Activated CD4-positive, alpha-beta T cell treated with anti-CD3 and anti-CD28 coated beads, Interleukin-2, amount 50 U/mL, for 4 hours (primary cell): Measurements from ENCODE around the gene BMP8B.
"Not testable (repeated sequence)": the region's sequence is repeated elsewhere in the genome, so short reads cannot be mapped to it uniquely, and the experiment has no call there.

Source experiments
- DNase-seq, 2 experiments: peaks; one replicate each; pipeline ENCODE4 v3.0.0-alpha.2; 2020

Gene BMP8B

DNA sequence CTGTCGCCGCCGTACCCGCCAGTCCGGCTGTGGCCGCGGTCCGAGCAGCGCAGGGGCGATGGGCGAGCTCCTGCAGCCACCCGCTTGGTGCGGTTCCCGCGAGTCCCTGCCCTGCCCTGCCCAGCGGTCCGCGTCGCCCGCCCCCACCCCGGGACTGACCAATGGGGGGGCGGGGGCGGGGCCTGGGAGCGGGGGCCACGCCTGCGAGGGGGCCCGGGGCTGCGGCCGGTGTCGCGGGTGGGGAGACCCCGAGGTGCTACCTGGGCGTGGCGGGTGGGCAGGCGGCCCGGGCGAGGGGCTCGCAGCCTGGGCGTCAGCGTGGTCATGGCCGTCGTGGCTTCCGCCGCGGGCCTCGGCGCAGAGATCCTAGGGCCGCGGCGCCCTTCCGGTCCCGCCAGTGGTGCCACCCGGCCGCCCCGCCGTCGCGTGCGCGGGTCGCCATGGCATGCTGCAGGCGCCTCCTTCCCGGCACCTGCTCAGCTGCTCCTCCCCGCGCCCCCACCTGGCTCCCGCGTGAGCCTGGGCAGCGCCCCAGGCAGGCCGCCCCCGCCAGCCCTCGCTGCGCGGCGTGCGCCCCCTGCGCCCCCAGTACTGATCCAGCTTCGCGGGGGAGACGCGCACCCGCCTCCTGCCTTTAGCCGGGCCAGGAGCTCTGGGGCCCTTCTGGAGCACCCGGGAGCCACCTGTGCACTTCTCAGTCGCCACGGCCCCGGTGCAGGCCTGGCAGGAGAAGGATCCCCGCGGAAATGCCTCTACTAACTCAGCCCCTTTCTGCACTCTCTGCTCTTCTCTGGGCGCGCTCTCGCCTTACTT is at the start of gene BMP8B:
TSS of gene BMP8B (minus strand) at position 108 of the 813 bp plus-strand sequence. CDS start 380 bp downstream, outside the sequence.
- peak in 1 of 2 experiments; percentile 14 for DNase-seq

- no peak for DNase-seq
These were observed 48.0 kb upstream of the BMP8B start for GRCh38 chr1:39836595-39837110.

GRCh38 chr1:39835935-39836594 is 47.4 kb upstream of the BMP8B start:
- DNase-seq = no peak

GRCh38 chr1:39835110-39835509 is 46.4 kb upstream of the BMP8B start:
- DNase-seq = no peak

DNA sequence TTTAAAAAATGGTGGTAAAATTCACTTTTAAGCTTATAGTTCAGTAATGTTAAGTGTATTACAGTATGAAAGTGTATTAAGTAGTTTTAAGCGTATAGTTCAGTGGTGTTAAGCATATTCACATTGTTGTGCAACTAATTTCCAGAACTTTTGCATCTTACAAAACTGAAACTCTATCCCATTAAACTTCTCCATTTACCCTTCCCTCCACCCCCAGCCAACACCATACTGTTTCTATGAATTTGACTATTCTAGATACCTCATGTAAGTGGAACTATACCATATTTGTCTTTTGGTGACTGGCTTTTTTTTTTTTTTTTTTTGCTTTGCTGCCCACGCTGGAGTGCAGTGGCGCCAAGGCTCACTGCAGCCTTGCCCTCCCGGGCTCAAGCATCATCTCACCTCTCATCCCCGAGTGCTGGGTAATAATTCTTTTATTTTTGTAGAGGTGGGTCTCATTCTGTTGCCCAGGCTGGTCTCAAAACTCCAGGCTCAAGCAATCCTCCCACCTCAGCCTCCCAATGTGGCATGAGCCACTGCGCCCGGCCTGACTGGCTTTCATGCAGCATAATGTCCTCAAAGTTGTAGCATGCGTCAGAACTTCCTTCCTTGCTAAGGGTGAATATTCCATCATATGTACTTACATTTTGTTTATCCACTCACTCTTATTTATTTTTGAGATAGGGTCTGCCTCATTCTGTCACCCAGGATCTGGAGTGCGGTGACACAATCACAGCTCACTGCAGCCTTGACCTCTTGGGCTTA is 45.1 kb upstream of the BMP8B start:
- no peak for DNase-seq

GRCh38 chr1:39833121-39833520 is 44.5 kb upstream of the BMP8B start:
- no peak for DNase-seq

GRCh38 chr1:39832294-39832693 is 43.6 kb upstream of the BMP8B start:
- DNase-seq = no peak

GRCh38 chr1:39829791-39830533 is 41.3 kb upstream of the BMP8B start:
- DNase-seq = no peak

DNA sequence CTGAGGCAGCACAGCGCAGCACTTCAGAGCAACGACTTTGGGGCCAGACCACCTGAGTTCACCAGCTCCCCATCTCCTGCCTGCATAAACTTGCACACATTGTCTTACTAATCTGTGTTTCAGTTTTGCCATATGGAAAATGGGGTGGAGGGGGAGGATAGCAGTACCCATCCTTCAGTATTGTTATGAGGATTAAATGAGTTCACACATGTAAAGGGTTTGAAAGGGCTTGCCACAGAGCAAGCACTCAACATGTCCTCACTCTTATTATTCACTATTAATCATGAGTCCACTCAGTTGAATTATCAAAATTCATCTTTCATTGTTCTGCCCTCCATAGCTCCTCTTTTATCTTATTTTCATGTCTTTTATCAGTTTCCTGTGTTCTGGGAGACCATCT is 40.1 kb upstream of the BMP8B start:
- no peak for DNase-seq

DNA sequence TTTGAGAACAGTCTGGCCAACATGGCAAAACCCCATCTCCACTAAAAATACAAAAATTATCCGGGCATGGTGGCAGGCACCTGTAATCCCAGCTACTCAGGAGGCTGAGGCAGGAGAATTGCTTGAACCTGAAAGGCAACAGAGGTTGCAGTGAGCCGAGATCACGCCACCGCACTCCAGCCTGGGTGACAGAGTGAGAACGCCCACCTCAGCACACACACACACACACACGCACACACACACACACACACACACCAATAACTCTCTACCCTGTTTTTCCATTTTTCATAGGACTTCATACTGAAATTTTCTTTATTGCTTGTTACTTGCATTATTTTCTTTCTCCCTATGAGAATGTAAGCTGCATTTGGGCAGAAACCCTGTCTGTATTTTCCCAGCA is 39.6 kb upstream of the BMP8B start:
- not testable (repeated sequence) for DNase-seq

GRCh38 chr1:39827201-39827600 is 38.5 kb upstream of the BMP8B start:
- DNase-seq = no peak

GRCh38 chr1:39826583-39826982 is 37.9 kb upstream of the BMP8B start:
- DNase-seq = no peak

DNA sequence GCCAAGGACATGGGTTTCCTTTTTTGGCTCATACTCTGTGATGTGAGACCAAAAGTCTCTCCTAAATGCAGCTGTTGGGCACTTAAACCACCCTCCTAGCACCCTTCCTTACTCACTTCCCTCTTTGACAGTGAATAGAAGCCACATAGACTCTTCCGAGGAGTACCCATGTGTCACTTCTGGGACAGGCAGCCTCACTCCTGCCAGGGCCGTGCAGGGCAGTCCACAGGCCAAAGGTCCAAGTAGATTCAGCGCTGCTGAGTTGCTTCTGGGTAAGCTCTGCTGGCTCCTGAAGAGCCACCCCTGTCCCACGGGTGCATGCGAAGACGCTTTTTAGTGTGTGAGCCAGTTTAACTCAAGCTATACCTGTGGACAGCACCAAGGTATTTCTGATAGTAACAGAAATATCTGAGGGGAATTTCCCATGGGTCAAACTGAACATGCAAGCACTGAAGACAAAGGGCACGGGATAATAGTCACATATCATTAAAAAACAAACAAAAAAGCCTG is 36.8 kb upstream of the BMP8B start:
- DNase-seq = no peak

- not testable (repeated sequence) for DNase-seq
These were observed 34.8 kb upstream of the BMP8B start for GRCh38 chr1:39823450-39823849.

DNA sequence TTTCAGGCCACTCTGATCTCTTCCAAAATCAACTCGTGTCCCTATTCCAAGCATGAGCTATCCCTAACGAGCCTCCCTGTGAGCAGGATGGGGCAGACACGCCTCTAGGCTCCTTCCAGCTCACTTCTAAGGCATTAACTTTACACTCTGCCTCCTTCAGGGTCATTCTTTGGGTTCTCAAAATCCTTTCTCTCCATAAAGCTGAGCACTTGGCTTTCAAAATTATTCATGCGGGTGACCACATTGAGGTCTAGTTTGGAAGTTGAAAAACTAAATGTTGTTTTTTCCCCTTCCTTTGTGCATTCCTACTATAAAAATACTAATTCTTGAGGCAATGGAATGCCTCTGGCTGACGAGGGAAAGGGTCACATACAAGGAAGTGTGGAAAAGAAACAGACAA is 33.5 kb upstream of the BMP8B start:
- DNase-seq = no peak

GRCh38 chr1:39819091-39819812 is 30.6 kb upstream of the BMP8B start:
- no peak for DNase-seq

GRCh38 chr1:39818482-39818881 is 29.8 kb upstream of the BMP8B start:
- DNase-seq = no peak

- peak; percentile 66 to 69 for DNase-seq
These were observed 28.6 kb upstream of the BMP8B start for GRCh38 chr1:39817091-39817932.

- peak; percentile 53 to 58 for DNase-seq
These were observed 27.9 kb upstream of the BMP8B start for GRCh38 chr1:39816415-39817090.

DNA sequence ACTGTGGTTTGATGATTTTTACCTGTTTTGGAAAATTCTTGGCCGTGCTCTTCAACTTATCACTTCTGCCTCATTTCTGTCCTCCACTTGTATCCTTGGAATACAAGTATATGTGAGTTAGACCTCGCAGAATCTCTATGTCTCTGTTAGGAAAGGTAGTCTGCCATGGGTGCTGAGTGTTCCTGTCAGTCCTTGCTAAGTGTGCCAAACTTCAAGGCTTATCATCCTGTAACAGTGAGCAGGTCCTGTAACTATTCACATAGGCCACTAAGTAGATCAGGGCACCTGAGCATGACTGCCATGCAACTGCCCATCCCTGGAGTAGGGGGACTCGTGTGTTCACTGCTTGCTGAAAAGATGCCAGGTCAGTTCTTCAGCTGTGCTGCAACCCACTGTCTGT is 24.2 kb upstream of the BMP8B start:
- no peak for DNase-seq
